RWPE1 (cell line): Measurements from ENCODE around the gene GAN.
A peak's percentile ranks its signal among the peaks of the same experiment; 100 is the strongest.

Source experiments
- CTCF ChIA-PET: fragments of 350-600 bp; sonication (Branson Sonifier 250); formaldehyde crosslinking; extraction: SDS; loops from one replicate; lab custom pipeline; 2021; lab: Yijun Ruan, JAX
- POLR2A ChIA-PET: fragments of 400-600 bp; formaldehyde crosslinking; extraction: SDS; loops from one replicate; lab custom pipeline; 2020; ENCODE audit warnings: antibody characterized with exemption; ENCODE audit not compliant: low non-redundant PET; lab: Yijun Ruan, JAX
- DNase-seq: peaks from one replicate; pipeline ENCODE4 v3.0.0; 2012; ENCODE audit warnings: low spot score
- H3K27ac ChIP-seq: fragments of 450-650 bp; 2 replicates; pipeline ENCODE4 v1.5.1; 2017
- TF ChIP-seq, protein P1 (sequence below): fragments of 450-650 bp; conservative IDR thresholded peaks from 2 replicates; pipeline ENCODE4 v1.5.1; 2017; ENCODE audit warnings: low read depth, mild to moderate bottlenecking

GAN gene

DNA sequence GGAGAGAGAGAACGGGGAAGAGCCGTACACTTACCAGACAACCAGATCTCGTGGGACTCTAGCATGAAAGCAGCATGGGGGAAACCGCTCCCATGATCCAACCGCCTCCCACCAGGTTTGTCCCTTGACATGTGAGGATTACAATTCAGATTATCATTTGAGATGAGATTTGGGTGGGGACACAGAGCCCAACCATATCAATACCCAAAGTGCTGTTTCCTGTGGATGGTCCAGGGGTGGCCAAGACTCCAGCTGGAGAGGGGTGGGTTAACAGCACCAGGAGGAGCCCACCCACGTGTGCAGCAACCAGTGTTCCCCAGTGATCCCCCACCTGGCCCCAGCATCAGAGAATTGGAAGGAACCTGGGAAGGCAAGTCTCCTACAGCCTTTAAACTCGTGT is 79.7 kb downstream of the GAN start:
- POLR2A ChIA-PET, result no interaction called here
- CTCF ChIA-PET, result no interaction called here

DNA sequence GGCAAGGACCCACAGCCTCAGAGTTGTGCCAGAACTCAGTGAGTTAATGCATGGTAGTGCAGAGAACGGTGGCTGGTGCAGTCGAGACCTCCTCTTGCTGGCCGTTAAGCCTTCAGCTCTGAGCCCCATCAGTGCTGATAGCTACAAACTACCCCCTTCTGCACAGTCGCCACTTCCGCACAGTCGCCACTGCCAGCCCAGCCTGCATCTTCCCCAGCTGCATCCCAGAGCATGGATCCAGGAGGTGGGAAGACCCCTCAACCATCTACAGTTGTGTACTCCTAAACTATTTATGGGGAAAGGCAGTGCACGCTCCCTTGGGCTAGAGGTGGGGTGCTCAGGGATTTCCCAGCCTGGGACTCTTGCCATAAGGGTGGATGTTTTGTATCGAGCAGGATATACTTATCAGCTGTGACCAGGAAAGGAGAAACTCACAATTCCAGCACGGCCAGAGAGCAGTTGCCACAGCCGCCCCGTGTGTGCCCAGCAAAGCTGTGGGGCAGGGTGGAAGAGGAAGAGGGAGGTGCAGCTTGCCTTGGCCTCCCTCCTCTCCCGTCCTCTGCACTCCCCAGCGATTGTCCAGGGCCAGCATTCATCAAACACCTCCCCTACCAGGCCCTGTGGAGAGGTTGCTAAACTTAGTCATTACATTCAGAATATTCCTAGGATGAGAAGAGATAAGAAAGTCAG is 80.3 kb downstream of the GAN start:
- CTCF ChIA-PET, result interaction anchor here (0.7 kb wide), 1 partner anchor 325 kb away, joined by 5 read pairs; no protein-coding TSS in a partner anchor
- POLR2A ChIA-PET, result no interaction called here

More for the DNA sequence above, 79.7 kb downstream of the GAN start:
- no peak for DNase-seq
- H3K27ac ChIP-seq, result no peak overlapping the region
- TF ChIP-seq, protein P1, sequence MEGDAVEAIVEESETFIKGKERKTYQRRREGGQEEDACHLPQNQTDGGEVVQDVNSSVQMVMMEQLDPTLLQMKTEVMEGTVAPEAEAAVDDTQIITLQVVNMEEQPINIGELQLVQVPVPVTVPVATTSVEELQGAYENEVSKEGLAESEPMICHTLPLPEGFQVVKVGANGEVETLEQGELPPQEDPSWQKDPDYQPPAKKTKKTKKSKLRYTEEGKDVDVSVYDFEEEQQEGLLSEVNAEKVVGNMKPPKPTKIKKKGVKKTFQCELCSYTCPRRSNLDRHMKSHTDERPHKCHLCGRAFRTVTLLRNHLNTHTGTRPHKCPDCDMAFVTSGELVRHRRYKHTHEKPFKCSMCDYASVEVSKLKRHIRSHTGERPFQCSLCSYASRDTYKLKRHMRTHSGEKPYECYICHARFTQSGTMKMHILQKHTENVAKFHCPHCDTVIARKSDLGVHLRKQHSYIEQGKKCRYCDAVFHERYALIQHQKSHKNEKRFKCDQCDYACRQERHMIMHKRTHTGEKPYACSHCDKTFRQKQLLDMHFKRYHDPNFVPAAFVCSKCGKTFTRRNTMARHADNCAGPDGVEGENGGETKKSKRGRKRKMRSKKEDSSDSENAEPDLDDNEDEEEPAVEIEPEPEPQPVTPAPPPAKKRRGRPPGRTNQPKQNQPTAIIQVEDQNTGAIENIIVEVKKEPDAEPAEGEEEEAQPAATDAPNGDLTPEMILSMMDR, result no peak

DNA sequence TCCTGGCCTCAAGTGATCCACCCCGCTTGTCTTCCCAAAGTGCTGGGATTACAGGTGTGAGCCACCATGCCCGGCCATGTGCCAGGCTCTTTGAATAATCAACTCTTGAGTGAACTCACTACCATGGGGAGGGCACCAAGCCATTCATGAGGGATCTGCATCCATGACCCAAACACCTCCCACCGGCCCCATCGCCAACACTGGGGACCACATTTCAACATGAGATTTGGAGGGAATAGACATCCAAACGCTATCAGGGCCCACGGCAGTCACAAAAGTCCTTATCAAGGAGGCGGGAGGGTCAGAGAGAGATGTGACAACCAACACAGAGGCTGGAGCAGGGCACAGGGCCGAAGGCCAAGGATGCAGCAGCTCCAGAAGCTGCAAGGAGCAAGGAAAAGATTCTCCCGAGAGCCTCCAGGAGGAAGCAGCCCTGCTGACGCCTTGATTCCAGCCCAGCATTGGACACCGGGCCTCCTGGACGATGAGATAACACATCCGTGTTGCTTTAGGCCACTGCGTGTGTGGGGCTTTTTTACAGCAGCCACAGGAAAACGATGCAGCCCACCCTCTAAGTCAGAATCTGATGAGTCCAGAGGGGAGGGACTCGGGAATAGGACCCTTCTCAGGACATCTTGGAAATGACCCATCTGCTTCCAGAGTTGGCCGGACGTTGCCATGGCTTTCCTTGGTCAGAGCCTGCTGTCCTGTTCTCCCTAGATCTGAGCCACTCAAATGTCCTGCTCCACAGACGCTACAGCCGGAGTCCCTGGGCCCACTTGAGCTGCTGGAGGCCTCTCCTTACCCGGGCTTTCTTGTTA is 82.5 kb downstream of the GAN start:
- H3K27ac ChIP-seq, result no peak overlapping the region
- ChIA-PET POLR2A (no interaction called here), CTCF (no interaction called here)
- DNase-seq, result no peak
- TF ChIP-seq, protein P1, result no peak

More for the DNA sequence above, 80.3 kb downstream of the GAN start:
- TF ChIP-seq, protein P1, result no peak
- no peak for DNase-seq
- 0 out of 2 replicates have a peak overlapping the region, but pooled peaks have one; percentile 2 for H3K27ac ChIP-seq

DNA sequence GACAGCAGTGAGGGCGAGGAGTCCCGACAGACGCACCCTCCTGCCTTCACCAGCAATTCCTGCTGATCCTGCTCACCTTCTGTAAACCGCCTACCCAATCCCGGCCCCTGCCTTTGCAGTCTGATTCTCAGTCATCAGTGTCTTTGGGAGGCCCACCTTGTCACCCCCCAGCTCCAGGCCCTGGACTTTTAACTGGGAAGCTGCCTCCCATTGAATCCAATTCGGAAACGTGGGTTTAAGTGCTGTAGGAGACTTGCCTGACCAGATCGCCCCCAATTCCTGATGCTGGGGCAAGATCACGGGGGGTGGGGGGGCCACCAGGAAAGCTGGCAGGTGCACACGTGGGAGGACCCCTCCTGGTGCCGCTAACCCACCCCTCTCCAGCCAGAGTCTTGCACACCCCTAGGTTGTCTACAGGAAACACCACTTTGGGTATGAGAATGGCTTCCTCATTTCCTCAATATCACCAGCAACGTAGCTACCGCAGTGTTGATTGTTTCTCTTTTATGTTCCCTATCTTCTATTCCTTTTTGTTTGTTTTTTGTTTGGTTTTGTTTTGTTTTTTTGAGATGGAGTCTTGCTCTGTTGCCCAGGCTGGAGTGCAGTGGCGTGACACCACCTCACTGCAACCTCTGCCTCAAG is 83.2 kb downstream of the GAN start:
- DNase-seq, result no peak
- TF ChIP-seq, protein P1, result no peak
- CTCF ChIA-PET, result interaction anchor here (0.6 kb wide), 1 partner anchor 299 kb away, joined by 4 read pairs; no protein-coding TSS in a partner anchor
- POLR2A ChIA-PET, result no interaction called here
- no peak overlapping the region for H3K27ac ChIP-seq

DNA sequence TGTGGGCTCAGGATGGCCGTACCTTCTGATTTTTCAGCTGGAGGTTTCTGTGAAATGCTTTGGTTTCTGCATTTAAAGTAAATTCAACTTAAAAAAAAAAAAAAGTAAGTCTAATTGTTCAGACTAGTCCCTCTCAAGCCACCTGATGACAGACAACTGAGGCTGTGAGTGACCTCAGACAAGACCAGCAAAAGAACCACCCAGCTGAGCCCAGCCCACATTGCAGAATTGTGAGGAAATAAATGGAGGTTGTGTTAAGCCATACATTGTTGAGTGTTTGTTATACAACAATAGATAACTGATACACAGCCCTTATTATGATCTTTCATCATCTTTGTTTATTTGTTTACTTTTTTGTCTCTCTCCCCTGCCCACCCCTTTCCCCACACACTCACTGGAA is 85.1 kb downstream of the GAN start:
- TF ChIP-seq, protein P1, result no peak
- no peak overlapping the region for H3K27ac ChIP-seq
- ChIA-PET POLR2A (no interaction called here), CTCF (interaction anchor here (0.6 kb wide), 1 partner anchor 331 kb away, joined by 3 read pairs; no protein-coding TSS in a partner anchor)
- DNase-seq, result no peak
